ENCODE measurements around the gene ATAD1. TPM values are rescaled to one million over a fixed set of nuclear protein-coding genes. Genes with fewer than 3 reads are reported as not detected.
A peak's percentile ranks its signal among the peaks of the same experiment; 100 is the strongest.

ATAD1 gene
- total and polyA plus RNA-seq, 2 of the 8 experiments (the other 6 are each of a cell fraction or from before 2014, with no cell fraction given): 8.9 to 35.3 TPM

DNA sequence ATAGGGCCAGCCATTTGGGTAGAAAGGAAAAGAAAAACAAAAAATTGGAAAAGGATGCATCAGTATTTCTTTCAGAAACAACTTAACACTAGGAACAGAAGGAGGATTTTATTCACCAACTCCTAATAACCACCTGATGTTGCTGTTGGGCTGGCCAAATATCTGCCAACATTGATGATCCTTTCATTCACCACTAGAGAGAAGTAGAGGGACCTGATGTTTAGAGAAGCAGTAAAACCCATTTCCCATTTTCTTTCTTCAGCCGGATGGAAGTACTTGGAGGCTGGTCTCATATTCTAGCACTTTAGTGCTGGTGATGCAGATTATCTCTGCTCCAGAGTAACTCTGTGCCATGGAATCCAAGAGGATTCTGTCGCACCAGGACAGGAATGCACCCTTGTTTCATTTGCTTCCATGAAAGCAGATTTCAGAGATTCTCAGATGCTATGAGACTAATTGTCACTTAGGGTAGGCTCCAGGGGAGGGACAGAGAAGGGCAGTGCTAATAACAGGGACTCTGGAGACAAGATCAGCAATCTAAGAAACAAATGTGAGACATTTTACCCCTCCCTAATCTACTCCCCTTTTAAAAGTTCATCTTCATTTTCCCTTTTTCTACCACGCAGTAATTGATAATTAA, 42.2 kb upstream of the ATAD1 start:
- no peak for FAIRE-seq

More for the DNA sequence above, 42.2 kb upstream of the ATAD1 start:
- no peak overlapping the region for H3K23ac ChIP-seq (ENCODE audit: insufficient read length)
- H3K23me2 ChIP-seq (ENCODE audit: low read depth, low read length): peaks cover 20% of the 10 kb centered on the region
- no peak for DNase-seq (ENCODE audit: low read depth in 1 of 2, low spot score in 2 of 2)
- H3K9me3 ChIP-seq (ENCODE audit: insufficient read depth in 2 of 2, low read depth in 1 of 2, low read length in 1 of 2): no peaks in the 10 kb centered on the region
- H3K18ac ChIP-seq (ENCODE audit: extremely low read depth, low read length): no peak overlapping the region
- no peak overlapping the region for H2BK120ac ChIP-seq (replicated peaks; ENCODE audit: low read depth, low read length)
- no peak overlapping the region for H4K5ac ChIP-seq (ENCODE audit: insufficient read length, low read depth, low read length)
- H2BK5ac ChIP-seq (ENCODE audit: low read depth, low read length): no peak overlapping the region
- no peak overlapping the region for H2BK15ac ChIP-seq (ENCODE audit: low read length)
- H3K9ac ChIP-seq (replicated peaks in 1 of 4; ENCODE audit: extremely low read depth in 1 of 4, low read depth in 3 of 4, low read length in 3 of 4): no peak overlapping the region
- H4K20me1 ChIP-seq (replicated peaks in 1 of 2; ENCODE audit: control insufficient read depth in 1 of 2, insufficient read depth in 2 of 2, low read length in 2 of 2): peaks cover 3 to 8% of the 10 kb centered on the region in 2 experiments
- H3K27me3 ChIP-seq (replicated peaks in 1 of 4; ENCODE audit: control insufficient read depth in 3 of 4, extremely low read depth in 1 of 4, insufficient read depth in 3 of 4, low read length in 3 of 4): no peaks in the 10 kb centered on the region
- H3K4me3 ChIP-seq (ENCODE audit: extremely low read depth in 1 of 4, insufficient read depth in 2 of 4, low read depth in 3 of 4, low read length in 4 of 4): no peak overlapping the region
- no peak overlapping the region for H2BK20ac ChIP-seq (ENCODE audit: low read length)
- no peaks in the 10 kb centered on the region for H3K79me1 ChIP-seq (ENCODE audit: low read depth, low read length)
- no peak overlapping the region for H2AFZ ChIP-seq (ENCODE audit: low read length)
- H3K79me2 ChIP-seq (ENCODE audit: control insufficient read depth in 1 of 2, insufficient read depth in 2 of 2, low read length in 2 of 2): peaks cover 12% of the 10 kb centered on the region in 2 experiments
- H4K8ac ChIP-seq (ENCODE audit: extremely low read depth, insufficient read depth, low read length): no peak overlapping the region
- H3K27ac ChIP-seq (ENCODE audit: low read depth, low read length): no peak overlapping the region
- no peak overlapping the region for H3K4ac ChIP-seq (replicated peaks; ENCODE audit: insufficient read length, low read depth, low read length)
- 84% methylated on average over 3 of the region's 3 CpGs; no CpG with 5 or more reads in 1 of the 2 experiments for WGBS, 2 experiments (ENCODE audit: extremely low coverage in 1 of 2, insufficient coverage in 1 of 2, insufficient read length in 1 of 2, insufficient replicate concordance in 2 of 2, low coverage in 1 of 2, low lambda C conversion rate in 2 of 2, missing lambda C conversion rate in 1 of 2)
- no peak overlapping the region for H3K14ac ChIP-seq (ENCODE audit: insufficient read length)
- no peak overlapping the region for H2BK12ac ChIP-seq (ENCODE audit: low read depth, low read length)
- peaks cover 0 to 3% (median 1%) of the 10 kb centered on the region in 4 experiments; a peak in 4 of 7 replicates for H3K4me1 ChIP-seq (replicated peaks in 1 of 4; ENCODE audit: control insufficient read depth in 3 of 4, insufficient read depth in 4 of 4, low read length in 3 of 4)
- ChIA-PET POLR2A (ENCODE audit: partially characterized antibody) (no interaction called here), CTCF (ENCODE audit: partially characterized antibody) (interaction anchor here (1.0 to 3.8 kb wide), 6 partner anchors 10 to 692 kb away, joined by 3 to 19 read pairs (median 6); no protein-coding TSS in a partner anchor)
- no peak overlapping the region for H4K91ac ChIP-seq (replicated peaks; ENCODE audit: insufficient read length, low read length)
- H3K4me2 ChIP-seq (ENCODE audit: insufficient read depth in 1 of 2, low read depth in 2 of 2, low read length in 2 of 2): peak overlapping the region in 1 of 2 experiments; percentile 78; a peak in 1 of 4 replicates
- H3K56ac ChIP-seq (replicated peaks; ENCODE audit: insufficient read length, low read depth, low read length): no peak overlapping the region
- no peak overlapping the region for H2AK5ac ChIP-seq (ENCODE audit: low read depth, low read length)
- TF ChIP-seq, protein P1, sequence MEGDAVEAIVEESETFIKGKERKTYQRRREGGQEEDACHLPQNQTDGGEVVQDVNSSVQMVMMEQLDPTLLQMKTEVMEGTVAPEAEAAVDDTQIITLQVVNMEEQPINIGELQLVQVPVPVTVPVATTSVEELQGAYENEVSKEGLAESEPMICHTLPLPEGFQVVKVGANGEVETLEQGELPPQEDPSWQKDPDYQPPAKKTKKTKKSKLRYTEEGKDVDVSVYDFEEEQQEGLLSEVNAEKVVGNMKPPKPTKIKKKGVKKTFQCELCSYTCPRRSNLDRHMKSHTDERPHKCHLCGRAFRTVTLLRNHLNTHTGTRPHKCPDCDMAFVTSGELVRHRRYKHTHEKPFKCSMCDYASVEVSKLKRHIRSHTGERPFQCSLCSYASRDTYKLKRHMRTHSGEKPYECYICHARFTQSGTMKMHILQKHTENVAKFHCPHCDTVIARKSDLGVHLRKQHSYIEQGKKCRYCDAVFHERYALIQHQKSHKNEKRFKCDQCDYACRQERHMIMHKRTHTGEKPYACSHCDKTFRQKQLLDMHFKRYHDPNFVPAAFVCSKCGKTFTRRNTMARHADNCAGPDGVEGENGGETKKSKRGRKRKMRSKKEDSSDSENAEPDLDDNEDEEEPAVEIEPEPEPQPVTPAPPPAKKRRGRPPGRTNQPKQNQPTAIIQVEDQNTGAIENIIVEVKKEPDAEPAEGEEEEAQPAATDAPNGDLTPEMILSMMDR (IDR thresholded peaks at IDR 0.05; ENCODE audit: control extremely low read depth in 1 of 3, insufficient read depth in 1 of 3, low read depth in 1 of 3, low read length in 3 of 3): peak in 2 of 3 experiments; percentile 53 to 83; a peak in 3 of 4 replicates
- peak; percentile 74 to 77 for TF ChIP-seq RAD21 (IDR thresholded peaks at IDR 0.05 in 1 of 2, conservative IDR thresholded peaks at IDR 0.05 in 1 of 2; ENCODE audit: low read depth in 2 of 2, low read length in 2 of 2)
- TF ChIP-seq TAF1 (IDR thresholded peaks at IDR 0.05; ENCODE audit: low read depth, low read length): no peak
- H3K36me3 ChIP-seq (ENCODE audit: control insufficient read depth in 2 of 4, insufficient read depth in 4 of 4, low read length in 3 of 4): no peaks in the 10 kb centered on the region

Data from H1 (cell line).